GM12801 (cell line): ENCODE results near the gene TNFRSF6B.

Experiments used
- TF ChIP-seq, protein P1 (sequence below): IDR thresholded peaks from one replicate; pipeline ENCODE4 v1.5.1; 2011; ENCODE audit warnings: control low read depth; ENCODE audit not compliant: insufficient read length; ENCODE audit errors: extremely low read depth

The TNFRSF6B gene

DNA sequence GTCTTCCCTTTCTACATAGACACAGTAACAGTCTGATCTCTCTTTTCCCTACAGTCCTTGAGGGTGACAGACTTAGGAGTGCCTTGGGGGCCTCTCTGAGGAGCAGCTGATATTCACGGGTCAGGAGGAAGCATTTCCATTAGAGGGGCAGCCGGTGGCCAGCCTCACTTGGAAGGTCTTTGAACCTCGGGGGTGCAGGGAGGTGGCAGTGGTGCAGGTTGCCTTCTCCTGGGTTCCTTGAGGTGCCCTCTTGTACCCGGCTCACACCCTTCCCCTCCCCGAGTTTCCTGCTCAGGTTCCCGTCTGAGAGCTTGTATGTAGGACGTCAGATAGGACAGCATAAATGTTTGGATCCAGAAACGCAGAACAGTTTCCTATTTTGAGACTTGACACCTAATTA is 35.8 kb upstream of the TNFRSF6B start:
- TF ChIP-seq, protein P1, sequence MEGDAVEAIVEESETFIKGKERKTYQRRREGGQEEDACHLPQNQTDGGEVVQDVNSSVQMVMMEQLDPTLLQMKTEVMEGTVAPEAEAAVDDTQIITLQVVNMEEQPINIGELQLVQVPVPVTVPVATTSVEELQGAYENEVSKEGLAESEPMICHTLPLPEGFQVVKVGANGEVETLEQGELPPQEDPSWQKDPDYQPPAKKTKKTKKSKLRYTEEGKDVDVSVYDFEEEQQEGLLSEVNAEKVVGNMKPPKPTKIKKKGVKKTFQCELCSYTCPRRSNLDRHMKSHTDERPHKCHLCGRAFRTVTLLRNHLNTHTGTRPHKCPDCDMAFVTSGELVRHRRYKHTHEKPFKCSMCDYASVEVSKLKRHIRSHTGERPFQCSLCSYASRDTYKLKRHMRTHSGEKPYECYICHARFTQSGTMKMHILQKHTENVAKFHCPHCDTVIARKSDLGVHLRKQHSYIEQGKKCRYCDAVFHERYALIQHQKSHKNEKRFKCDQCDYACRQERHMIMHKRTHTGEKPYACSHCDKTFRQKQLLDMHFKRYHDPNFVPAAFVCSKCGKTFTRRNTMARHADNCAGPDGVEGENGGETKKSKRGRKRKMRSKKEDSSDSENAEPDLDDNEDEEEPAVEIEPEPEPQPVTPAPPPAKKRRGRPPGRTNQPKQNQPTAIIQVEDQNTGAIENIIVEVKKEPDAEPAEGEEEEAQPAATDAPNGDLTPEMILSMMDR = no peak

DNA sequence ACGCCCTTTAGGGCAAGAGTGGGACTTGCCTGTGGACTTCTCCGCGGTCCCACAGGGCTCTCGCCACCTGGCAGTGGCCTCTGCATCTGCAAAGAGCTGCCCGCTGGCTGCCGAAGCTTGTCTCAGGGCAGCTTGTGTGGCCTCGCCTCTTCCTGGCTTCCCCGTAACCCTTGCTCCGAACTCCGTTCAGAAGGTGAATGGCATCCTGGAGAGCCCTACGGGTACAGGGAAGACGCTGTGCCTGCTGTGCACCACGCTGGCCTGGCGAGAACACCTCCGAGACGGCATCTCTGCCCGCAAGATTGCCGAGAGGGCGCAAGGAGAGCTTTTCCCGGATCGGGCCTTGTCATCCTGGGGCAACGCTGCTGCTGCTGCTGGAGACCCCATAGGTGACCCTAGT is 35.3 kb upstream of the TNFRSF6B start:
- TF ChIP-seq, protein P1 = no peak

DNA sequence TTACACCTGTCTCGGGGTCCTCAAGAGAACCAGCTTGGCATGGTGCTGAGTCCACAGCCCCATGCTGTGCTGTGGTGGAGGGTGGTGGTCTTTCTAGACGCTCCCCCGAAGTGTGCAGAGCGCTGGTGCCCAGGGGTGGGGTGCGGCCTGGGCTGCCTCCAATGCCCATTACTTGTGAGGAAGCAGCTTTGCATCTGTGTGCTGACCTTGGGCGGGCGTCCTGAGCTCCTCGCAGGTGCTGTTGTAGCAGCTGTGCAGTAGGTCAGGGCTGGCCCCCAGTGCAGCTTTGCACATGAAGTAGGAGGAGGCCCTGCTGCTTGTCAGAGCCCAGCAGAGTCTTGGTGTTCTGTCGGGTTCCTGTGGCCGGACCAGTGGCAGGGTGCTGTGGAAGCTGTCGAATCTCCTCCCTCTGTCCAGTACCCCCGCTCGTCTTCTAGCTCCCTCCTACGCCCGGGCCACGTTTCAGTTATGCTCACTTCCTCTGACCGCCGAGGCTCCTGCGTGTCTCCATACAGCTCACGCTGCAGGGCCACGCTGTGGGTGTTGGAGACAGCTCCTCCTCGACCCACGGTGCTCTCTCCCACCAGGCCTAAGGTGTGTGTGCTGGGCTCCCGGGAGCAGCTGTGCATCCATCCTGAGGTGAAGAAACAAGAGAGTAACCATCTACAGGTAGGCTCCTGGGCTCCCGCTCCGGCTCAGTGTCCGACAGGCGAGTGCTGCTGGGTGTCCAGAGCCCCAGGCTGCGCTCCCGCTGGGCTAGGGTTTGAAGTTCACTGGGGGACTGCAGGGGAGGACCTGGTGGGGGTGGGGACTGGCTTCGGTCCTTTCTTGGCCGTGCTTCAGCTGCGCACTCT is 34.3 kb upstream of the TNFRSF6B start:
- TF ChIP-seq, protein P1 = no peak

DNA sequence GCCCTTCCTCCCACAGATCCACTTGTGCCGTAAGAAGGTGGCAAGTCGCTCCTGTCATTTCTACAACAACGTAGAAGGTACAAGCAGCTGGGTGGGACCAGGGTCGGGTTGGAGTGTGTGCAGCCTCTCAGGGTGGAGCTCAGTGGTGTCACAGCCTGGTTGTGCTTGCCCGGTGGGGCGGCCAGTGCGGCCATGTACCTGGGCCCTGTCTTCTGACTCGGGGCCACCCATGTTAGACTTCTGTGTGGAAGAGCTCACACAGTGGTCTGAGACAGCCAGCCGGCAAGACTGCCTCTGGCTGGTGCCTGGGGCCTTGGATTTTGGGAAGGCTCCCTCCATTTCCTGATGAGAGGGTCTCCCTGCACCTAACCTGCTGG is 33.7 kb upstream of the TNFRSF6B start:
- TF ChIP-seq, protein P1 = no peak

DNA sequence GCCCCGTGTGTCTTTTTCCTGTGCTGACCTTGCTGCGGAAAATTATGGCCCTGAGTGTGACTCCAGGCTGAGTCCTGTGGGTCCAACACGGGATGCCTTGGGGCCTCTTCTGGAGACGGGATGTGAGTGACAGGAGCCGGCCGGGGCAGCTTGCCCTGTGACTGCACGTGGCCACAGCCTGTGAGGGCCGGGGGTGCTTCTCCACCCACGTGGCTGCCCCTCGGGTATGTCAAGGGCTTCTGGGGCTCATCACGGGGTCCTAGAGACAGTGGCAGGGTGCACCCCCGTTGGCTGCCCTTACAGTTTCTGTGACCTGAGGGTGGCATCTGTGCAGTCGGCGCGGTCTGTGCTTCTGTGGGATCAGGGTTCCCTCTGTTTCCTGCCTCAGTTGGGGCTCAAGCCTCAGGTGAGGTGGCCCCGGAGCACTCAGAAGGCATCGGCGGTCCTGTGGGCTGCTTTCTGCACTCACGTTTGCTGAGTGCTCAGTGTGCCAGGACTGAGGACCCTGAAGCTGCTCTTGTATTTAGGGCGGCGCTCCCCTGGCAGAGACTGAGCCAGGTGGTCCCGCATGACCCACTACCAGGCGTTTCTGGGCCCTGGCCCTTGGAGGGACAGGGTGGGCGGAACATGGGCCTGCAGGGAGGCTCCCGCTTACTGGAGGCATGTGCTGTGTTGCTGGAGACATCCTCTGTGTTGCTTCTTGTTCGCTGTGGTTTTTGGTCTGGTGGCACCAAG is 33.0 kb upstream of the TNFRSF6B start:
- TF ChIP-seq, protein P1 = no peak

DNA sequence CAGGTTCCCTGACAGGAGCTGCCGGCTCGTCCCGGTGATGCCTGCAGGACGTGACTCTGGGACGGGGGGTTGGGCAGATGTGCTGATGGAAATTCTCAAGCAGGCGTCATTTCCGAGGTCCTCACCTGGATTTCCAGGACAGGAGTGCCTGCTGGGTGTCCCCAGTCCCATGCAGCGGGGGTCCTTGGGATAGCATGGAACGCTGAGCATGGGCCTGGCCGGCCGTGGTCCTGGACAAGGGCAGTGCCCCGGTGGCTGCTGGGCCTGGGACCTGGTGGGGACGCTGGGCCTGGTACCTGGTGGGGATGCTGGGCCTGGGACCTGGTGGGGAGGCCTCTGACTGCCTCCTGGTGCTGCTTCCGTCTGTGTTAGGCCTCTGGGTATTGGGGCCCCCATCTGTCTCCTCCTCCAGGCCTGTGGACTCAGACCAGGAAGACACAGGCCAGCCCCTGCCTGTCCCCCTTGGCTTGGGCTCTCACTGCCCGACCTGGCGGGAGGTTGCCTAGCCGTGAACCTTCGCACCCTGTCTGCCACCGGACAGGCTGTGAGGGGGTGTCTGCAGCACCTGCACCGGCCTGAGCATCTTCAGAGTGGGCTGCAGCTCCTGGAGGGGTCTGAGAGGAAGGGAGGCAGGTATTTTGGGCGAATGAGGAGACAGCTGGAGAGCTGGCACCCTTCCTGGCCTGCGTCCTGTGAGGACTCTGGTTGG is 32.2 kb upstream of the TNFRSF6B start:
- TF ChIP-seq, protein P1 = no peak

DNA sequence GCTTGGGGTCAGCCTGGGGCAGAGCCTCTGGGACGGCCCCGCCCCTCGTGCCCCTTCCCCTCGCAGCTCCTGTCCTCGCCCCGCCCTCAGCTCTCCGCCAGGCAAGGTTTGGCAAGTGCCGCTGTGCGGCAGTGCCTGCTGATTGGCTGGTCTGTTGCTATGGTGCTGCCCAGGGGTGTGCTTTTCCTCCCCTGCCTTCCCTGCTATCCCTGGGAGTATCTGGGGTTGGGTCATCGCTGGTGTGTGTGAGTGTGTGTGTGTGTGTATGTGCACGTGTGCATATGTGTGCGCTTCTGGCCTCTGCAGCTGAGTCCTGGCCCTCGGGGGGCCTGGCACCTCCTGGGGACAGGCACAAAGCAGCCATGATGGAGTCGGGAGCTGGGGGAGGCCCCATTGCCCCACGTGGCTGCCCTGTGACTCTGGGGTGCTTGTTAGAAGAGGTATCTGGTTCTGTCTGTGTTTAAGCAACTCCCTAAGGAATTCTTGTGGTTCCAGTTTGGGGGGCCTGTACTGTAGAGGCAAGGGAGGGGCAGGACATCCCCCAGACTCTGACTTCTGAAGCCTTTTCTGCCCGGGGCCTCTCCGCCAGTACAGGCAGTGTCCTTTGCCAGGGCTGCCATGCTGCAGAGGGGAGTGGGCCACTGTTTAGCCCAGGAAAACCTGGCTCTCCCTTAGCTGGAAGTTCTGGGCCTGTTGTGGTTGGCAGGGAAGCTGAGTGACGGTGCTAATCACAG is 31.4 kb upstream of the TNFRSF6B start:
- TF ChIP-seq, protein P1 = no peak
